Endothelial cell of umbilical vein (primary cell): Measurements from ENCODE around the gene ULK4. TPM values are rescaled to one million over a fixed set of nuclear protein-coding genes. Genes with fewer than 3 reads are reported as not detected.

Experiments used
- BruUV-seq: library from RNA; stranded (reverse); fragments of 400-500 nt; replicated peaks from 2 replicates; lab custom pipeline; 2021; lab: Mats Ljungman, UMichigan
- CTCF ChIA-PET: fragments of 300-600, 350-600 bp; sonication (Branson Sonifier 250); formaldehyde crosslinking; loops from one replicate; lab custom pipeline; 2021; ENCODE audit warnings: antibody characterized with exemption, inconsistent platforms; lab: Charles Lee
- POLR2A ChIA-PET: fragments of 300-600, 350-600 bp; sonication (Branson Sonifier 250); formaldehyde crosslinking; loops from one replicate; lab custom pipeline; 2021; ENCODE audit warnings: antibody characterized with exemption, inconsistent platforms; lab: Charles Lee
- DNase-seq: peaks from one replicate; pipeline ENCODE4 v3.0.0-alpha.2; 2011; ENCODE audit warnings: low read depth, low spot score
- FAIRE-seq: peaks from 2 replicates; lab custom pipeline; 2011; peaks lifted over from hg19 to GRCh38; lab: Jason Lieb, UNC
- H2AFZ ChIP-seq: 2 replicates; pipeline ENCODE4 v1.6.0; 2012; ENCODE audit warnings: low read depth, low read length, control low read depth, inconsistent platforms
- H3K27ac ChIP-seq: 2 replicates; pipeline ENCODE4 v1.5.1; 2011; ENCODE audit warnings: low read depth, mild to moderate bottlenecking, control low read depth, low read length, moderate library complexity; ENCODE audit not compliant: insufficient read depth
- H3K27me3 ChIP-seq, 2 experiments: 2 replicates each; pipeline versions ENCODE4 v1.6.0 to v1.6.1; 2011; ENCODE audit warnings: low read length in 2 of 2, mixed read lengths in 1 of 2; ENCODE audit not compliant: control insufficient read depth in 2 of 2, insufficient read depth in 2 of 2
- H3K36me3 ChIP-seq, 2 experiments: 2 replicates in 1 of 2; 3 replicates in 1 of 2; pipeline ENCODE4 v1.5.1; 2011; ENCODE audit warnings: low read length in 2 of 2, mild to moderate bottlenecking in 1 of 2, moderate library complexity in 1 of 2; ENCODE audit not compliant: control insufficient read depth in 2 of 2, insufficient read depth in 2 of 2; ENCODE audit errors: extremely low read depth in 1 of 2
- H3K4me1 ChIP-seq: 3 replicates; pipeline ENCODE4 v1.5.1; 2011; ENCODE audit warnings: mild to moderate bottlenecking, low read length; ENCODE audit not compliant: control insufficient read depth, insufficient read depth; ENCODE audit errors: extremely low read depth
- H3K4me2 ChIP-seq: 2 replicates; pipeline ENCODE4 v1.6.1; 2011; ENCODE audit warnings: low read length, control low read depth, mixed read lengths; ENCODE audit not compliant: insufficient read depth
- H3K4me3 ChIP-seq, 3 experiments: fragments of 200-600 bp in 1 of 3; sonication (generic), shearing (Covaris generic) in 1 of 3; replicated peaks in 1 of 3; 2 replicates each; pipeline ENCODE4 v1.5.1; 2011 to 2016; ENCODE audit warnings: control low read depth in 3 of 3, low read length in 3 of 3, mild to moderate bottlenecking in 2 of 3, inconsistent platforms in 1 of 3, low read depth in 1 of 3, moderate library complexity in 1 of 3; ENCODE audit not compliant: insufficient read depth in 1 of 3
- H3K79me2 ChIP-seq: 2 replicates; pipeline ENCODE4 v1.6.0; 2012; ENCODE audit warnings: low read length, inconsistent platforms; ENCODE audit not compliant: control insufficient read depth, insufficient read depth
- H3K9ac ChIP-seq: replicated peaks from 2 replicates; pipeline ENCODE3; 2011; ENCODE audit warnings: low read length, control low read depth; ENCODE audit not compliant: insufficient read depth; ENCODE audit errors: extremely low read depth
- H3K9me1 ChIP-seq: replicated peaks from 3 replicates; pipeline ENCODE4 v1.6.0; 2011; ENCODE audit warnings: mild to moderate bottlenecking, low read length; ENCODE audit not compliant: control insufficient read depth, insufficient read depth; ENCODE audit errors: extremely low read depth
- H3K9me3 ChIP-seq: replicated peaks from 2 replicates; pipeline ENCODE4 v1.5.1; 2012; ENCODE audit warnings: low read length, inconsistent platforms; ENCODE audit not compliant: control insufficient read depth, insufficient read depth
- H4K20me1 ChIP-seq: replicated peaks from 2 replicates; pipeline ENCODE3; 2011; ENCODE audit warnings: mild to moderate bottlenecking, low read length; ENCODE audit not compliant: control insufficient read depth, insufficient read depth; ENCODE audit errors: extremely low read depth
- CTCF ChIP-seq, 2 donors: IDR thresholded peaks; 1 replicate in 1 of 2; 2 replicates in 1 of 2; pipeline ENCODE4 v1.5.1; 2011; ENCODE audit warnings: low read length in 2 of 2, mild to moderate bottlenecking in 2 of 2, moderate library complexity in 2 of 2, control low read depth in 1 of 2, inconsistent platforms in 1 of 2, low read depth in 1 of 2; ENCODE audit not compliant: insufficient read depth in 1 of 2; ENCODE audit errors: extremely low read depth in 1 of 2
- EZH2 ChIP-seq: IDR thresholded peaks from 2 replicates; pipeline ENCODE4 v1.6.1; 2012; ENCODE audit warnings: borderline replicate concordance, low read depth, mild to moderate bottlenecking, moderate library complexity, low read length, inconsistent platforms; ENCODE audit not compliant: severe bottlenecking
- FOS ChIP-seq: IDR thresholded peaks from 2 replicates; pipeline ENCODE4 v1.6.1; 2011; ENCODE audit warnings: mild to moderate bottlenecking, low read length, moderate library complexity, borderline replicate concordance; ENCODE audit not compliant: insufficient read depth
- GATA2 ChIP-seq: IDR thresholded peaks from 2 replicates; pipeline ENCODE4 v1.7.0; 2011; ENCODE audit warnings: low read depth, mild to moderate bottlenecking, moderate library complexity, mixed read lengths, low read length; ENCODE audit not compliant: insufficient read length, insufficient read depth
- JUN ChIP-seq: IDR thresholded peaks from 2 replicates; pipeline ENCODE4 v1.6.1; 2011; ENCODE audit warnings: borderline replicate concordance, low read depth; ENCODE audit not compliant: insufficient read length, insufficient read depth
- MYC ChIP-seq: IDR thresholded peaks from one replicate; pipeline ENCODE4 v1.6.1; 2011; ENCODE audit warnings: mild to moderate bottlenecking, low read depth, low read length
- POLR2A ChIP-seq: IDR thresholded peaks from 2 replicates; pipeline ENCODE4 v1.6.1; 2012; ENCODE audit warnings: low read depth, mild to moderate bottlenecking, control low read depth, low read length
- POLR2AphosphoS5 ChIP-seq: IDR thresholded peaks from 2 replicates; pipeline ENCODE4 v1.6.1; 2012; ENCODE audit warnings: low read depth, mild to moderate bottlenecking, control low read depth, low read length, moderate library complexity; ENCODE audit not compliant: insufficient read depth
- dilution Hi-C: fragments of 300-500 bp; cut with MboI; formaldehyde crosslinking; loops from one replicate; pipeline ENCODE4 v1.15.0; 2019; ENCODE audit warnings: low sequenced_read_pairs; ENCODE audit not compliant: extremely low pct_ligation_motif_present
- intact Hi-C: fragments of 100-400 bp; cut with micrococcal nuclease; formaldehyde crosslinking; loops from one replicate; pipeline ENCODE4 v1.10.0; 2022
- polyA plus RNA-seq, 4 experiments: library from polyadenylated mRNA; depleted of rRNA in 3 of 4; stranded (reverse) in 3 of 4; unstranded in 1 of 4; fragments of >200 nt; gene quantifications; 2 replicates each; pipeline versions ENCODE4 v1.2.1 to v1.2.3, GENCODE V29; 2011 to 2012; ENCODE audit warnings: missing spikeins in 1 of 4
- total RNA-seq: library from RNA; stranded (reverse); gene quantifications from 2 replicates; pipeline ENCODE4 v1.2.3, GENCODE V29; 2021
- TF ChIP-seq, protein P1 (sequence below): IDR thresholded peaks from 2 replicates; pipeline ENCODE4 v1.6.1; 2011; ENCODE audit not compliant: insufficient read depth, insufficient read length

The ULK4 gene
- total and polyA plus RNA-seq, 2 donors (not counting 3 experiments of a cell fraction or from before 2014, with no cell fraction given), result 3.3 to 16.0 TPM

- CTCF ChIA-PET, result interaction anchor here (0.7 to 2.6 kb wide), 13 partner anchors 13 to 1390 kb away, joined by 3 to 17 read pairs (median 4); no protein-coding TSS in a partner anchor
- DNase-seq (peak; percentile 55), FAIRE-seq (no peak)
- Histone ChIP-seq H3K36me3 (no peaks in the 10 kb centered on the region), H3K27ac (no peak overlapping the region), H3K4me2 (no peak overlapping the region), H3K9me1 (no peaks in the 10 kb centered on the region), H2AFZ (no peak overlapping the region), H4K20me1 (no peaks in the 10 kb centered on the region), H3K4me3 (no peak overlapping the region), H3K79me2 (no peaks in the 10 kb centered on the region), H3K27me3 (no peaks in the 10 kb centered on the region), H3K9ac (no peak overlapping the region), H3K4me1 (peaks cover under 1% of the 10 kb centered on the region), H3K9me3 (no peaks in the 10 kb centered on the region)
- intact Hi-C loops, result loop anchor here (2.0 to 5.0 kb wide), 2 partner anchors 514 to 1136 kb away; no protein-coding TSS in a partner anchor
- TF ChIP-seq GATA2 (no peak), POLR2AphosphoS5 (no peak), POLR2A (no peak), CTCF (IDR thresholded peaks at IDR 0.05; ENCODE audit: extremely low read depth in 1 of 2, insufficient read depth in 1 of 2, low read depth in 1 of 2, low read length in 2 of 2) (peak in 1 of 2 donors; percentile 16)
- dilution Hi-C loops, result no loop called here
- BruUV-seq, result no TSS peak
- POLR2A ChIA-PET, result no interaction called here
These were observed 245.4 kb downstream of the ULK4 start for GRCh38 chr3:41716471-41716870.

- no peak for TF ChIP-seq CTCF (IDR thresholded peaks at IDR 0.05; ENCODE audit: extremely low read depth in 1 of 2, insufficient read depth in 1 of 2, low read depth in 1 of 2, low read length in 2 of 2)
- no peak for TF ChIP-seq EZH2
- no peak for TF ChIP-seq FOS
- no peak for TF ChIP-seq POLR2A
- no peak for TF ChIP-seq POLR2AphosphoS5
- no peak for TF ChIP-seq JUN
- TF ChIP-seq MYC, result no peak
- no peak for TF ChIP-seq GATA2
- TF ChIP-seq, protein P1, sequence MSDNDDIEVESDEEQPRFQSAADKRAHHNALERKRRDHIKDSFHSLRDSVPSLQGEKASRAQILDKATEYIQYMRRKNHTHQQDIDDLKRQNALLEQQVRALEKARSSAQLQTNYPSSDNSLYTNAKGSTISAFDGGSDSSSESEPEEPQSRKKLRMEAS, result no peak
- CTCF ChIA-PET, result interaction anchor here (0.7 to 2.6 kb wide), 5 partner anchors 16 to 1135 kb away, joined by 3 to 17 read pairs (median 8); no protein-coding TSS in a partner anchor
- Histone ChIP-seq H2AFZ (no peak overlapping the region), H3K9me3 (no peaks in the 10 kb centered on the region), H3K79me2 (no peaks in the 10 kb centered on the region), H3K27ac (no peak overlapping the region), H3K9me1 (no peaks in the 10 kb centered on the region), H3K36me3 (no peaks in the 10 kb centered on the region), H4K20me1 (no peaks in the 10 kb centered on the region), H3K9ac (no peak overlapping the region), H3K27me3 (no peaks in the 10 kb centered on the region), H3K4me2 (no peak overlapping the region), H3K4me3 (no peak overlapping the region), H3K4me1 (peaks cover 7% of the 10 kb centered on the region)
- BruUV-seq, result no TSS peak
- DNase-seq, result no peak
- intact Hi-C loops, result loop anchor here (5.0 kb wide), 1 partner anchor 513 kb away; no protein-coding TSS in a partner anchor
- dilution Hi-C loops, result no loop called here
- POLR2A ChIA-PET, result no interaction called here
- no peak for FAIRE-seq
These were observed 246.5 kb downstream of the ULK4 start for GRCh38 chr3:41715376-41715775.
